Stimulated activated CD8-positive, alpha-beta memory T cell treated with anti-CD3 and anti-CD28 coated beads, Interleukin-4, amount 100 ng/mL, for 4 hours (primary cell): Measurements from ENCODE around the gene GBP2.

Experiments
- DNase-seq, 2 donors: peaks; one replicate each; pipeline ENCODE4 v3.0.0-alpha.2; 2020; ENCODE audit warnings: low read depth in 2 of 2, low spot score in 1 of 2

The GBP2 gene

GRCh38 chr1:89065079-89065868, 60.6 kb downstream of the GBP2 start, which contains the start of gene GBP1:
GBP1 (minus strand) TSS chr1:89065208; CDS start chr1:89063234, 1,974 bp downstream.
- DNase-seq, result no peak

GRCh38 chr1:89064632-89065031, 61.3 kb downstream of the GBP2 start:
- no peak for DNase-seq

GRCh38 chr1:89063094-89063493, 62.8 kb downstream of the GBP2 start:
- no peak for DNase-seq

GRCh38 chr1:89060091-89060490, 65.8 kb downstream of the GBP2 start:
- no peak for DNase-seq
